H9 (cell line): ENCODE results near the gene NUP133. TPM values are rescaled to one million over a fixed set of nuclear protein-coding genes. Genes with fewer than 3 reads are reported as not detected.

Experiments used
- DNase-seq: peaks from one replicate; pipeline ENCODE4 v3.0.0-alpha.2; 2017
- H2AFZ ChIP-seq: one replicate; pipeline ENCODE4 v1.6.1; 2013; ENCODE audit warnings: mild to moderate bottlenecking, low read length, control low read depth, moderate library complexity
- H2AK5ac ChIP-seq: 2 replicates; pipeline ENCODE4 v1.6.1; 2013; ENCODE audit warnings: low read length, control low read depth, mixed read lengths; ENCODE audit not compliant: insufficient read length
- H2BK120ac ChIP-seq: one replicate; pipeline ENCODE4 v1.6.1; 2013; ENCODE audit warnings: low read depth, mild to moderate bottlenecking, low read length, control low read depth, inconsistent platforms; ENCODE audit not compliant: poor library complexity, severe bottlenecking
- H2BK12ac ChIP-seq: 2 replicates; pipeline ENCODE4 v1.6.1; 2013; ENCODE audit warnings: low read length, control low read depth, mixed read lengths, low read depth; ENCODE audit not compliant: insufficient read length
- H2BK15ac ChIP-seq: 2 replicates; pipeline ENCODE4 v1.6.1; 2013; ENCODE audit warnings: low read depth, low read length, control low read depth
- H2BK20ac ChIP-seq: one replicate; pipeline ENCODE4 v1.6.1; 2013; ENCODE audit warnings: low read depth, mild to moderate bottlenecking, low read length, control low read depth, inconsistent platforms; ENCODE audit not compliant: poor library complexity, severe bottlenecking
- H2BK5ac ChIP-seq: 2 replicates; pipeline ENCODE4 v1.6.1; 2013; ENCODE audit warnings: low read length, control low read depth, mixed read lengths; ENCODE audit not compliant: insufficient read length
- H3K14ac ChIP-seq: 2 replicates; pipeline ENCODE4 v1.6.1; 2013; ENCODE audit warnings: low read length, control low read depth; ENCODE audit not compliant: insufficient read depth
- H3K18ac ChIP-seq: 2 replicates; pipeline ENCODE4 v1.6.1; 2013; ENCODE audit warnings: low read depth, mild to moderate bottlenecking, mixed read lengths, low read length, control low read depth; ENCODE audit not compliant: insufficient read length
- H3K23ac ChIP-seq: 2 replicates; pipeline ENCODE4 v1.6.1; 2013; ENCODE audit warnings: low read length, control low read depth, mixed read lengths, low read depth; ENCODE audit not compliant: insufficient read length
- H3K23me2 ChIP-seq: 2 replicates; pipeline ENCODE4 v1.6.1; 2013; ENCODE audit warnings: low read depth, mild to moderate bottlenecking, mixed read lengths, low read length, control low read depth; ENCODE audit not compliant: insufficient read length, poor library complexity, severe bottlenecking
- H3K27ac ChIP-seq: 2 replicates; pipeline ENCODE4 v1.5.1; 2013; ENCODE audit warnings: low read length, control low read depth, mixed read lengths, low read depth; ENCODE audit not compliant: insufficient read length
- H3K27me3 ChIP-seq: 2 replicates; pipeline ENCODE4 v1.6.1; 2013; ENCODE audit warnings: low read length, control low read depth, inconsistent platforms; ENCODE audit not compliant: insufficient read depth
- H3K4ac ChIP-seq: 2 replicates; pipeline ENCODE4 v1.6.1; 2013; ENCODE audit warnings: low read depth, mild to moderate bottlenecking, control low read depth, inconsistent platforms, low read length, moderate library complexity
- H3K4me1 ChIP-seq: 2 replicates; pipeline ENCODE4 v1.6.1; 2013; ENCODE audit warnings: low read length, control low read depth, inconsistent platforms; ENCODE audit not compliant: insufficient read depth
- H3K4me2 ChIP-seq: 2 replicates; pipeline ENCODE4 v1.6.1; 2013; ENCODE audit warnings: low read length, control low read depth, mixed read lengths; ENCODE audit not compliant: insufficient read length, insufficient read depth
- H3K56ac ChIP-seq: 2 replicates; pipeline ENCODE4 v1.6.1; 2013; ENCODE audit warnings: low read depth, mild to moderate bottlenecking, mixed read lengths, low read length, control low read depth; ENCODE audit not compliant: insufficient read length
- H3K79me1 ChIP-seq: 2 replicates; pipeline ENCODE4 v1.6.1; 2013; ENCODE audit warnings: low read depth, mild to moderate bottlenecking, moderate library complexity, low read length, control low read depth, inconsistent platforms; ENCODE audit not compliant: insufficient read depth, poor library complexity, severe bottlenecking
- H3K79me2 ChIP-seq: 2 replicates; pipeline ENCODE4 v1.6.1; 2013; ENCODE audit warnings: low read length, control low read depth, inconsistent platforms; ENCODE audit not compliant: insufficient read depth
- H3K9ac ChIP-seq: 2 replicates; pipeline ENCODE4 v1.6.1; 2013; ENCODE audit warnings: low read length, control low read depth, mixed read lengths; ENCODE audit not compliant: insufficient read length; ENCODE audit errors: extremely low read depth
- H3K9me3 ChIP-seq: one replicate; pipeline ENCODE4 v1.6.1; 2013; ENCODE audit warnings: low read depth, low read length, inconsistent platforms; ENCODE audit not compliant: control insufficient read depth
- H3T11ph ChIP-seq: one replicate; pipeline ENCODE4 v1.6.1; 2013; ENCODE audit warnings: mild to moderate bottlenecking, low read length, control low read depth, inconsistent platforms
- H4K20me1 ChIP-seq: one replicate; pipeline ENCODE4 v1.6.1; 2013; ENCODE audit not compliant: control insufficient read depth, insufficient read length, insufficient read depth
- H4K5ac ChIP-seq: 2 replicates; pipeline ENCODE4 v1.6.1; 2013; ENCODE audit warnings: low read depth, mild to moderate bottlenecking, mixed read lengths, low read length, control low read depth; ENCODE audit not compliant: insufficient read length
- H4K8ac ChIP-seq: replicated peaks from 2 replicates; pipeline ENCODE4 v1.6.1; 2013; ENCODE audit warnings: low read length, control low read depth, mixed read lengths, low read depth; ENCODE audit not compliant: insufficient read length
- H4K91ac ChIP-seq: 2 replicates; pipeline ENCODE4 v1.6.1; 2013; ENCODE audit warnings: low read depth, mild to moderate bottlenecking, moderate library complexity, mixed read lengths, low read length, control low read depth; ENCODE audit not compliant: insufficient read length
- H3K27ac Mint-ChIP-seq, 3 experiments: 2 replicates in 2 of 3; 3 replicates in 1 of 3; pipeline ENCODE4 v1.8.0; 2020 to 2021; ENCODE audit warnings: mixed read lengths in 3 of 3, mild to moderate bottlenecking in 1 of 3, moderate library complexity in 1 of 3
- H3K27me3 Mint-ChIP-seq: 2 replicates; pipeline ENCODE4 v1.8.0; 2021; ENCODE audit warnings: low read depth, mild to moderate bottlenecking, moderate library complexity, mixed read lengths
- H3K36me3 Mint-ChIP-seq, 3 experiments: 2 replicates in 2 of 3; 3 replicates in 1 of 3; pipeline ENCODE4 v1.8.0; 2020 to 2021; ENCODE audit warnings: low read depth in 3 of 3, mixed read lengths in 3 of 3; ENCODE audit not compliant: insufficient read depth in 1 of 3
- H3K4me1 Mint-ChIP-seq, 2 experiments: 2 replicates each; pipeline ENCODE4 v1.8.0; 2020; ENCODE audit warnings: mixed read lengths in 2 of 2
- H3K4me3 Mint-ChIP-seq, 2 experiments: 2 replicates in 1 of 2; 3 replicates in 1 of 2; pipeline ENCODE4 v1.8.0; 2020 to 2021; ENCODE audit warnings: mild to moderate bottlenecking in 2 of 2, mixed read lengths in 2 of 2, moderate library complexity in 1 of 2
- H3K9me3 Mint-ChIP-seq, 2 experiments: 2 replicates in 1 of 2; 3 replicates in 1 of 2; pipeline ENCODE4 v1.8.0; 2020; ENCODE audit warnings: mild to moderate bottlenecking in 2 of 2, mixed read lengths in 2 of 2, moderate library complexity in 1 of 2
- whole genome bisulfite sequencing: extraction: QIAGEN DNeasy Blood & Tissue Kit; methylation state at CpG from one replicate; pipeline ENCODE4 v1.1.7; 2013; ENCODE audit warnings: missing lambda C conversion rate, low lambda C conversion rate, mixed read lengths; ENCODE audit not compliant: insufficient read length; ENCODE audit errors: extremely low coverage; 5-methylcytosine and 5-hydroxymethylcytosine counted together
- total RNA-seq: library from RNA; stranded (reverse); gene quantifications from 2 replicates; pipeline ENCODE4 v1.2.1, GENCODE V29; 2021
- TF ChIP-seq, protein P1 (sequence below): fragments of 200-600 bp; sonication (generic); conservative IDR thresholded peaks from 3 replicates; pipeline ENCODE4 v1.8.0; 2021; ENCODE audit warnings: antibody characterized with exemption, mild to moderate bottlenecking

The NUP133 gene
- total RNA-seq, 1 experiment from 2014 or later, result 71.3 TPM

GRCh38 chr1:229507502-229507901 is 639 bp downstream of the NUP133 start:
- H4K91ac ChIP-seq, result no peak overlapping the region
- no peak overlapping the region for H3K4ac ChIP-seq
- H3K56ac ChIP-seq, result no peak overlapping the region
- no peak overlapping the region for H3K18ac ChIP-seq
- H2BK15ac ChIP-seq, result no peak overlapping the region
- TF ChIP-seq, protein P1, sequence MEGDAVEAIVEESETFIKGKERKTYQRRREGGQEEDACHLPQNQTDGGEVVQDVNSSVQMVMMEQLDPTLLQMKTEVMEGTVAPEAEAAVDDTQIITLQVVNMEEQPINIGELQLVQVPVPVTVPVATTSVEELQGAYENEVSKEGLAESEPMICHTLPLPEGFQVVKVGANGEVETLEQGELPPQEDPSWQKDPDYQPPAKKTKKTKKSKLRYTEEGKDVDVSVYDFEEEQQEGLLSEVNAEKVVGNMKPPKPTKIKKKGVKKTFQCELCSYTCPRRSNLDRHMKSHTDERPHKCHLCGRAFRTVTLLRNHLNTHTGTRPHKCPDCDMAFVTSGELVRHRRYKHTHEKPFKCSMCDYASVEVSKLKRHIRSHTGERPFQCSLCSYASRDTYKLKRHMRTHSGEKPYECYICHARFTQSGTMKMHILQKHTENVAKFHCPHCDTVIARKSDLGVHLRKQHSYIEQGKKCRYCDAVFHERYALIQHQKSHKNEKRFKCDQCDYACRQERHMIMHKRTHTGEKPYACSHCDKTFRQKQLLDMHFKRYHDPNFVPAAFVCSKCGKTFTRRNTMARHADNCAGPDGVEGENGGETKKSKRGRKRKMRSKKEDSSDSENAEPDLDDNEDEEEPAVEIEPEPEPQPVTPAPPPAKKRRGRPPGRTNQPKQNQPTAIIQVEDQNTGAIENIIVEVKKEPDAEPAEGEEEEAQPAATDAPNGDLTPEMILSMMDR, result no peak
- peaks cover 0 to 17% (median 7%) of the 10 kb centered on the region in 3 experiments; a peak in 4 of 7 replicates for H3K36me3 Mint-ChIP-seq
- H3K27ac Mint-ChIP-seq, result peak overlapping the region; percentile 90 to 97 (median 96)
- H2AK5ac ChIP-seq, result no peak overlapping the region
- H3K23ac ChIP-seq, result no peak overlapping the region
- no peak for DNase-seq
- no peaks in the 10 kb centered on the region; the same call in 1 of the 2 replicates for H3K27me3 Mint-ChIP-seq
- H3K79me2 ChIP-seq, result peaks cover 4% of the 10 kb centered on the region; the same call in 1 of the 2 replicates
- H3K9me3 ChIP-seq, result no peaks in the 10 kb centered on the region
- no peaks in the 10 kb centered on the region for H4K20me1 ChIP-seq
- H3K9me3 Mint-ChIP-seq, result no peaks in the 10 kb centered on the region; a peak in 2 of 5 replicates
- no peak overlapping the region for H2AFZ ChIP-seq
- H2BK5ac ChIP-seq, result no peak overlapping the region
- H2BK20ac ChIP-seq, result no peak overlapping the region
- H3K79me1 ChIP-seq, result no peaks in the 10 kb centered on the region
- no peak overlapping the region for H2BK120ac ChIP-seq
- peak overlapping the region; percentile 81 for H3K9ac ChIP-seq
- peak overlapping the region; percentile 89 to 93 for H3K4me3 Mint-ChIP-seq
- H4K5ac ChIP-seq, result no peak overlapping the region
- H3K14ac ChIP-seq, result no peak overlapping the region
- peaks cover 13 to 14% of the 10 kb centered on the region in 2 experiments for H3K4me1 Mint-ChIP-seq
- no CpG with 5 or more reads among the region's 5 CpGs for WGBS
- H2BK12ac ChIP-seq, result no peak overlapping the region
- peak overlapping the region; percentile 81 for H3K4me2 ChIP-seq
- no peaks in the 10 kb centered on the region for H3K27me3 ChIP-seq
- no peak overlapping the region for H3K27ac ChIP-seq
- H3T11ph ChIP-seq, result no peak overlapping the region
- peaks cover 3% of the 10 kb centered on the region for H3K23me2 ChIP-seq
- H4K8ac ChIP-seq, result no peak overlapping the region
- H3K4me1 ChIP-seq, result peaks cover 2% of the 10 kb centered on the region; the same call in 1 of the 2 replicates
